B cell (primary cell): ENCODE results near the gene ALDH8A1.

Source experiments
- CTCF ChIP-seq: fragments of 200-600 bp; IDR thresholded peaks from one replicate; pipeline ENCODE4 v1.8.0; 2022; ENCODE audit warnings: antibody characterized with exemption, mild to moderate bottlenecking
- EZH2 ChIP-seq: IDR thresholded peaks from 2 replicates; pipeline ENCODE4 v1.6.1; 2012; ENCODE audit warnings: borderline replicate concordance, low read depth, mild to moderate bottlenecking, moderate library complexity, low read length; ENCODE audit not compliant: insufficient read depth, poor library complexity, severe bottlenecking

GRCh38 chr6:134961366-134961765 is 11.5 kb upstream of the ALDH8A1 start:
- no peak for TF ChIP-seq CTCF
- TF ChIP-seq EZH2, result no peak
